ENCODE data around the gene NDOR1.

GRCh38 chr9:137191691-137192447, 13.6 kb upstream of the NDOR1 start:
- TF ChIP-seq CTCF (IDR thresholded peaks at IDR 0.05; ENCODE audit: low read depth, low read length) (no peak), EZH2phosphoT487 (IDR thresholded peaks at IDR 0.05; ENCODE audit: low read depth) (no peak)
